HG03439 (cell line): ENCODE data around the gene ZNF683.

Experiments
- ATAC-seq: cut with Tn5 transposase; IDR thresholded peaks from one replicate; pipeline ENCODE4 v1.9.1; 2021; ENCODE audit warnings: mild to moderate bottlenecking, moderate library complexity; ENCODE audit not compliant: unreplicated experiment

Gene ZNF683

DNA sequence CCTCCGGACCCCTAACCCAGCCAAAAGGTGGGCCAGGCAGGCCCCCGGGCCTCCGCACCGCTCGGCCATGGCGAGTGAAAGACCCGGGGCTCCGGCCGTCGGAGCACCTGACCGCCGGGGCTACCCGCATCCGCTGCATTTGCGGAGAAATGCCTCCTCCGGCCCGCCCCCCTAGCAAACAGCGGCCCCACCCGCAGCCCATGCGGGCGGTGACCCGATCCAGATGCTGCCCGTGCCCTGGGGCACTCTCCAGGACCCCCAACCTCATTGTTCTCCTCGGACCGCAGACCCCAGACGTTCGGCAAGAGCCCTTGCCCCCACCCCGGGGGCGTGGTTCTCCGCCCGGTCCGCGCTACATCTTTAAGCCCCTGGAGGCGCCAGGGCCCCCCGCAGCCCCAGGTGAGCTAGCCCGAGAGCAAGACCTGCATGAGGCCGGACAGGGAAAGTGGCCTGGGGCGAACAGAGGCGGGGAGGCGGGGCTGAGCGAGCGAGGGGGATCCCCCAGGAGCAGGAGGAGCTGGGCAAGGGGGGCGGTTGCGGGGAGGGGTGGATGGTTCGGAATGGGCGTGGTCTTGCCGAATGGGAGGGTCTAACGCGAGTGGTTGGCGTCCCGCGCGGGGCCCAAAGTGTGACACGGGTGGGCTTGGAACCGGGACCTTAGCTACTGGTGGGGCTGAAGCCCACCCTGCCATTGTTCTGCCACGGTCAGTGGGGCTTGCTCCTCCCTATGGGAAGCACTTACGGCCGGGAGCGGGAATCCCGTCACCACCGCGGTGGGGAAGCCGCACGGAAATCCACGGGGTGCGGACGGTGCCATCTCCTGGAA lies 12.4 kb downstream of the ZNF683 start:
- ATAC-seq = no peak

DNA sequence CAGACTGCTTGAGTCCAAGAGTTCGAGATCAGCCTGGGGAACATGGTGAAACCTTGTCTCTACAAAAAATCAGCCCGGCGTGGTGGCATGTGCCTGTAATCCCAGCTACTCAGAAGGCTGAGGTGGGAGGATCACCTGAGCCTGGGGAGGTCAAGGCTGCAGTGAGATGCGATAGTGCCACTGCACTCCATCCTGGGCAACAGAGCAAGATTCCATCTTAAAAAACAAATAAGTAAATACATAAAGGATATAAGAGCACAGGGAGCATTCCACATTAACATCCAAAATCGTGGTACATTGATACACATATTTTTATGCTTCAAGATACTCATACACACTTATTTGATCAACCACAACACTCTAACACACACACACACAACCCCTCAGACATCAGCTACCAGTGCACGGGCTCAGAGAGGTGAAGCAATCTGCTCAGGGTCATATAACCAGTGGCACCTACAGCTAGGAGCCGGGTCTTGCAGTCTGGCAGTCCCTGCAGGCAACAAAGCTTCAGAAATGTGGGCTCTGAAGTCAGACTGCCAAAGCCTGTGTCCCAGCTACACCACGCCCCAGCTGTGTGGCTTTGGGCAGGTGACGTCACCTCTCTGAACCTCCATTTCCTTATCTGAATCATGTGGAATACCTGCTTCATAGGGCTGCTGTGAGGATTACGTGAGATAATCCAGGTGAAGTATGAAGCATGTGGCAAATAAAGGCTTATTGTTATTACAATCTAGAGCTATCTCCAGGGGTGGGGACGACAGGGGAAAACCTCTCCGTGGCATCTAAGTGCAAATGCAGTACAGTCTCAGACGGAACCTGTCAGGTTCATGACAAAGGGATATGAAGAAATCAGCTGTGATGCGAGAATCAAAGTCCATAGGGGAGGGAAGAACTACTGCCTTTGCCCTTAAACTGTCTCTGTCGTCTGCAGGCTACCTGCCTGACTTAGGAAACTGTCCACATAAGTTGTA lies 13.9 kb downstream of the ZNF683 start:
- no peak for ATAC-seq

DNA sequence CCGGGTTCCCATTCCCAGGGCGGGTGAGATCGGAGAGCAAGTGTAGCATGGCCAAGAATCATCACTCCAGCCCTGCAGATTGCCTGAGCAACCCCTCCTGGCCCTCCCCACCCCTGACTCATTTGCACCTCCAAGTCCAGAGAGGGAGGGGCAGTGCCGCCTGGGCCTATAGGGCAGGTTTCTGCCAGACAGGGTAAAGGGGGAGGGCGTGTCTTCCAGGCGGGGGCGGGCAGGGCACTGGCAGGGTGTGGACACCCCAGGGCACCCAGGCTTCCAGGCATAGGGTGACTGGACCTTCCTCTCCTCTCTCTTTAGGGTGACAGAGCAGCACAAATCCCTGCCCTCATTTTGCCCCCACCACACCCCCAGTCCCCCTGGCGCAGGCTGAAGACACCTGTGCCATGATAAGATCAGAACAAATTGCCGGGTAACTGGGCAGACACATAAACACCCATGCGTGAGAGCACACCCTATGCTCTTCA lies 15.4 kb downstream of the ZNF683 start:
- no peak for ATAC-seq

DNA sequence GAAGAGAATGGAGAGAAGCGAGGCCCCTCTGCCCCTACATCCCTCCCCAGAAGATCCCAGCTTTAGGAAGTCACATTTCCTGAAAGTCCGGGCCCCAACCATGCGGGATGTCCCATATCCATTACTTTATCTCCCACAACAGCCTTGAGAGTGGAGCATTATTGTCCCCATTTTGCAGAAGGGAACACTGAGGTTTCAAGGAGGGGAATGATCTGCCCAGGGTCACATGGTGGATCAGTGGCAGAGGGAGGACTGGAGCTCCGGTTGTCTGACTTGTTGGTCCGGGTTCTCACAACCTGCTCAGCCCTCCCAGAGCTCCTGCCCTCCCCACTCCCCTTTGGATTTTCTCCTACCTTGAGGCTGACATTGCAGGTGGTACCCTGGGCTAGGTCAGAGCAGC lies 16.4 kb downstream of the ZNF683 start:
- ATAC-seq = no peak

DNA sequence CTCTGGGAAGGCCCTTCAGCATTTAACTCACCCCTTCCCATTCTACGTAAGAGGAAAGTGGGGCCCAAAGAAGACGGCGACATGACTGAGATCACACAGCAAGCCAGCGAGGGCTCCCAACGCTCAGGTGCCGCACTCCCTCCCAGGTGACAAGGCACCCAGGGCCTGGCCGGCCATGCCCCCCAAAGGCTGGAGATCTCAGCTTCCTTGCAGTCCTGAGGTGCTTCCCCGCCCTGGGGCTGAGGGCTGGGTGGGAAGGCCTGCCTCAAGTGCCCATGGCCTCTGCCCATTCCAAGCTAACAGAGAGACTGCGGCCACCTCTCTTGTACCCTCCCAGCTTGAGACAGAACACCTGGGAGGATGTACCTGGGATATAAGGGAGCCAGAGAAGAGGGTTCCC lies 17.6 kb downstream of the ZNF683 start:
- no peak for ATAC-seq

DNA sequence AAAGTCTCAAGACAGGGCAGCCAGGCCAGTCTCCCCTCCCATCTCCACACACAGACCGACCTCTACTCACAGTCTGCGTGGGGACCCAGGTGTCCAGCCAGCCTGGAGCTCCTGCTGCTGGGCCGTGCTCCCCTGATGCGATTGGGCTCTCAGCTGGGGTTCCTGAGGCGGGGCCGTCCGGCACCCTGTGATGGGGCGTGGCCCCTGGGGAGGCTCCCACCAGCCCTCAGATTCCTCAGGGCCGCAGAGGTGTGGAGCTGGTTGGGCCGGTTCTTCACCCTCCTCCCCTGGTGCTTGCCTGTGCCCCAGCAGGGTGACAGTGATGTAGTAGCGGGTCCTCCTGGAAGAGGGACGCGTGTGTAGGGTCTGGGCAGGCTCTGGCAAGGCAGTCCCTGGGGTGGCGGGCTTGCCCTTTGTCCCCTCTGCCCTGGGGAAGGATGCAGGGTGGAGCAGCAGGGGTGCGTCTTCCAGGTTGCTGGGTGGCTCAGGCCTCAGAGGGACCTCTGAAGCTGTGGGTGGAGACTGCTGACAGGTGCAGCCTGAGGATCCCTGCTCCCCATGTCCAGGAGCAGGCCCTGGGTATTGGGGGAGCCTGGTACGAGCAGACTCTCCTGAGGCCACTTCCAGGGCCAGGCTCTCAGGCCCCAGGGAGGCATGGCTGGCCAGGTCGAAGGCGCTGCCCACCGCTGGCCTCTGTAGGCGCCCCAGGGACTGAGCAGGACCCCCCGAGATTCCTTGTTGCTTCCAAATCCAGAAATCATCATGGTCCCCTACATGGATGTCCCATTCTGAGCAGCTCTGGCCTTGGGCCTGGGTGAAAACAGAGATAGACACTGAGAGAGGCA lies 18.4 kb downstream of the ZNF683 start, which contains the start of gene CRYBG2:
TSS of gene CRYBG2 (minus strand) at position 155 of the 845 bp plus-strand sequence. CDS start 7,473 bp downstream, outside the sequence.
- no peak for ATAC-seq

DNA sequence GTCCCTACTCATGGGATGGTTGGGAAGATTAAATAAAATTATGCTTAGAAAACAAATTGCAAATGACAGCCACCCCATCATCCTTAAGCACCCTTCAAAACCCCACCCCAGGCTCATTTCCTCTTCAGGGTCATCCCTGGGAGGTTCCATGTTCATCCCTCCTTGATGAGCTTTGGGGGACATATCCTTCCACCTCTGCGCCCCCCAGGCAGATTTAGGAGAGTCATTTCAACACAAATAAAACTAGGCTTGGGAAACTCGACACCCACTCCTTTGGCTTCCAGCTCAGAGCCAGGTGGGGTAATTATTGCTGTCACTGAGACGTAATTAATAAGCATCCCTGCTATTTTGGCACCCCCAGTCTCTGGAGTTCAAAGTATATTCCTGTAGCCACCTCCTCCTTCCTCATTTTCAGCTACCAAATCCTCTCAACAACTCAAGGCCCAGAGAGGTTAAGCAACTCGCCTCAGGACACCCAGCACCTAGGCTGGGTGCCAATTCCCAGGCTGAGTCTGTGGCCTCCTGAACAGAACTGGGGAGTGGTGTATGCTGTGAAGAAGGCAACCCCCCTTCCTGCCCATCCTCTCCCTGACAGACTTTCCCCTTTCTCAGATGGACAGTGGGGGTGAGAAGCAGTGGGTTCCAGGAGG lies 19.2 kb downstream of the ZNF683 start:
- ATAC-seq = no peak

DNA sequence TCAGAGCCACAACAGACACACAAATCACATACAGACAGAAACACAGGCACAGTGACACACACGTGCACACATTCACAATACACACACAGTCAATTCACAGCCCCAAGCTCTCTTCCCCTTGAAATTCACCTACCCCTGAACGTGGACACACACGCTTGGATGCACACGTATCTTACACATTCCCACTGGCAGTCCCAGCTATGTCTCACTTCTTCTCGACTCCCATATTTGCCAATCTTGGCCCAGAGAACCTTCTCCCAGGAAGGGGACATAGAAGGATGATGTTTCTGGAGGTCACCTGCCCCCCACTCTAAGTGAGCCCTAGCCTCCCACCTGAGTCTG lies 20.2 kb downstream of the ZNF683 start:
- ATAC-seq = no peak

DNA sequence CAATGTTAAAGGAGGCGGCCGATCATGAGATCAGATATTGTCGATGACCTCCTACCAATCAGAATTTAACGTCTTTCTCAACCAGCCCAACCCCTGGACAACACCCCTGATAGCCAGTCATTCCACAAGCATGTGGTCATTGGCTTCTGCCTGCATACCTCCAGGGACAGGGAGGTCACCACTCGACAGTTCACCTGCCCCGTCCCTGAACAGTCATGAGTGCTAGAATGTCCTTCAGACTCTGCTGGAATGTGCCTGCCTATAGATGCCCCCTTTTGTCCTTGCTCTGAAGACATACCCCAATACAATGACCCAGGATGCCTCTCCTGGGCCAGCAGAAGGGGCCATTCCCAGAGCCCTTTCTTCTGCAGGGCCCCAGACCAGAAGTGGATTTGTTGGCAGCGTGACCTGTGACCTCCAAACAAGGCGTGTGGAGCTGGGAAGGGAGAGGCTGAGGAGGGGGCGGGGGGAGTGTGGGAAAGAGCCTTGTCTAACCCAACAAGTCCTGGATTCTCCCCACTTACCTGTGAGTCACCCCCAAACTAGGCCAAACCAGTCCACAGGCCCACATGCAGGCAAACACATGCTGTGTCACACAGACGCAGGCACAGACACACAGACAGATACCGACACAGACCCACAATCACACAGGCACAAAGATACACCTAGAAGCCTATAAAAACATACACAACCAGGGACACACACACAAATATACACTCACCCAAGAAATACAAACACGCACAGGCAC lies 20.8 kb downstream of the ZNF683 start:
- ATAC-seq = no peak

DNA sequence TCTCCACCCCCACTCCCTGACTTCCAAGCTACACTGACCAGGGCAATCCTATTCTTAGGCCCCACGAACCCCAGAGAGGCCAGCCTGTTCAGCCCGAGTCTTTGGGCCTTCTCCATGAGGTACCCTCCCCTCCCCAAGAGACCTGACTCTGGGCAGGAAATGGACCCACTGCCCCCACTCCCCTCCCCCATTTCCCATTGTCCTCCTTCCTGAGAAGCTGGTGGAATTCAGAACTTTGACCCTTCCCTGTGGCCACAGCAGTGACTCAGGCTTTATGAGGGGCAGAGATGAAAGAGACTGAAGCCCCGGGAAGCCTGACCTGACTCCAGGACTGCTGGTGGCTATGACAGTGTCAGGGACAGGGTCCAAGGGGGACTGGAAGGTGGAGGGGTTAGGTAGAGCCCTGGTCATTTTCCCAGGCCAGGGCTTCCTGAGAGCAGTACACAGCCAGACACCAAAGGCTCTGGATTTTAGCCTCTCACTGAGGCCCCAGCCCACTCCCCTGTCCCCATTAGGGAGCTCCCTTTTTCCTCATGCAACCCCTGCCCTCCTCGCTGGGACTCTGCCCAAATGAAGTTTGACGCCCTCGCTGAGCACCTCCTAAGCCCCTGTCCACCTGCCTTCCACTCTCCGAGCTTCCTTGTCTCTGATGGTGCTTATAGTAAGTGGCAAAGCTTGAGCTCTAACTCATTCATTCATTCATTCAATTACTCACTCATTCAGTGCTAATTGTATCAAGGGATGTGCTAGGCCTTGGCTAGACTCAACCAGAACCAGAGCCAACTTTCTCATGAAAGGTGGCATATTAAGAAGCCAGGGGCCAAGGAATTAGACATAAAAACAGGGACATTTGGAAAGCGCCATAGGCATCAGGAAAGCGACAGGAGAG lies 21.6 kb downstream of the ZNF683 start:
- ATAC-seq = no peak

DNA sequence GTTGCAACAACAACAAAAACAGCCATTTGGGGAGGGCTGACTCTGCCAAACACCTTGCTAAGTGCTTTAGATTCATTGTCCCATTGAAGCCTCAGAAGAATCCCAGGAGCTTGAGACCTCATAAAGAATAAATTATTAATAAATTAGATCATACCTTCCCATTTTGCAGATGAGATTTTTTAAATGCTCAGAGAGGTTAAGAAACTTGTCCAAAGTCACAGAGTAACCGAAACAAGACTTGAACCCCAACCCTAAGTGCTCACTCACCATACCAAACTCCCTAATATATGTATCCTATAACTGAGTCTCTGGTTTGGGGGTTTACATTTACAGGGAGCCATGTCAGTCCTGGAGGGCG lies 22.2 kb downstream of the ZNF683 start:
- no peak for ATAC-seq

DNA sequence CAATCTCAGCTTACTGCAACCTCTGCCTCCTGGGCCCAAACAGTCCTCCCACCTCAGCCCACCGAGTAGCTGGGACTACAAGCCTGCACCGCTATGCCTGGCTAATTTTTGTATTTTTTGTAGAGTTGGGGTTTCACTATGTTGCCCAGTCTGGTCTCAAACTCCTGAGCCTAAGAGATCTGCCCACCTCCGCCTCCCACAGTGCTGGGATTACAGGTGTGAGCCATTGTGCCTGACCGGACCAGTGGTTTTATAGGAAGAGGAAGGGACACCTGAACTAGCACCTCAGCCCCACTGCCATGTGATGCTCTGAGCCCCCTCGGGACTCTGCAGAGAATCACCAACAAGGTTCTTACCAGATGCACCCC lies 22.7 kb downstream of the ZNF683 start:
- ATAC-seq = no peak

DNA sequence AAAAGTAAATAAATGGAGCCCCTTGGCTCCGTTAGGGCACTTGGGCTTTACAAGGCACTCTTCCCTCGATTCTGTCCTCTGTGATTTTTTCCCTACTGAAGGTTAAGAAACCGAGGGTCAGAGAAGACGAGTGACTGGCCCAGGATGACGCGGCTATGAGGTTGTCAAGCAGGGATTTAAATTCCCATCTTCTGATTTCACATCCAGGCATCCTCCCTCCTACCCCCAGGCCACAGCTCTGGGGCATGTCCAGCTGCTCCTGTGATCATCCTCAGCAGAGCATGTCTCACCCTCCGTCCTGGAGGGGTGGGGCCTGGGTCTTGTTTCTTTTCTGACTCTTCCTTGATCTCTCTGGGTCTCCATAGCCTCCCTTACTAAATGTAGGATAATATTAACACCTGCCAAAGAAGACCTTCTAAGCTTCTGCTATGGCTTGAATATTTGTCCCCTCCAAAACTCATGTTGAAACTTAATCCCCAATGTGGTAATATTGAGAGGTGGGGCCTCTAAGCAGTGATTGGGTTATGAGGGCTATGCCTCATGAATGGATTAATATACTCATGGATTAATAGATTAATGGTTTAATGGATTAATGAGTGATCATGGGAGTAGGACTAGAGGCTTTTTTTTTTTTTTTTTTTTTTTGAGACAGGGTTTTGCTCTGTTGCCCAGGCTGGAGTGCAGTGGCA lies 23.2 kb downstream of the ZNF683 start:
- no peak for ATAC-seq

DNA sequence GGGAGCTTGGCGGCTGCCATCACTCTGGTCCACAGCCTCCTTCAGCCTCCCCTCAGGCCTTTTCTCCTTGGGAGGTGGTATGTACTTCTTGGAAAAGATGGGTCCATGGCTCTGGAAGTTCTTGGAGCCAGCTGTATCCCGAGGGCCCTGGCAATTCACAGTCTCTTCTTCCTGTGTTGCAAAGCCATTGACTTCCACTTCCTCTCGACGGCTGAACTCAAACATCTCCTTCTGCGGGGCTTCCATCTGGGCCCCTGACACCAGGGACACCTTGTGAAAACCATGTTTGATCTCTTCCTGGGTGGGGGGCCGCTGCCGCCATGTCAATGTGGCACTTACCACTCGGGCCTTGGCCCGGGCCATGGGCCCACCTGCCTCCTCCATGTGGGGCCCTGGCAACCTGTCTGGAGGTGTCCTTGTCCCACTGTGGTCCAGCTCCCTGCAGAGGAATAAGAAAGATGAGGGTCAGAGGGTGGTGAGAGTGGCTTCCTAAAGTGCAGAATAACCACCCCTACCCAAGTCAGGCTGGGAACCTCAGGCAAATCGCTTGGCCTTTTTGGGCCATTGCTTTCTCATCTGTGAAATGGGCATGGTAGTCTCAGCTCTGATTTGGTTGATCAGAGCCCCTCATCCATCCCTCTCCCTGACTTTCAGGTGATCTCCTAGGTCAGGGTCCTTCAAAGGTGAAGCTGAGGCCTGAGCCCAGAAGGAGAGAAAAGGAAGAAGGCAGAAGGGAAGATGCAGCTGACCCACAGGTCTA lies 26.1 kb downstream of the ZNF683 start:
- ATAC-seq = no peak

DNA sequence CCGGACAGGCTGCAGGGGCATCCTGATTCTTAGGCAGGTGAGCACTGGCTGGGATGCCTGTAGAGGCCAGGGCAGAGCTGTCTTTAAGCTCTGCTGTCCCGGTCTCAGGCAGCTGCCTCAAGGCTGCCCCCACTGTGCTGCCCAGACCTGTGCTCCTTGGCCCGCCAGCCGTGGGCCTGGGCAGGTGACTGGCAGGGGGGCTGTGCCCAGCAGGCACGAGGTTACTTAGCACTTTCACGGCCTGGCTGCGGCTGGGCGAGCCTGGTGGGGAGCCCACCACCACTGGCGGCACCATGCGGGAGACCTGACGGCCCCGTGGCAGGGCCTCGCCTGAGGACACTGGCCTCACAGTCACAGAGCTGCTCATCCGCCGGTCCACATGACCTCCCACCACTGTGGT lies 26.8 kb downstream of the ZNF683 start:
- ATAC-seq = no peak

DNA sequence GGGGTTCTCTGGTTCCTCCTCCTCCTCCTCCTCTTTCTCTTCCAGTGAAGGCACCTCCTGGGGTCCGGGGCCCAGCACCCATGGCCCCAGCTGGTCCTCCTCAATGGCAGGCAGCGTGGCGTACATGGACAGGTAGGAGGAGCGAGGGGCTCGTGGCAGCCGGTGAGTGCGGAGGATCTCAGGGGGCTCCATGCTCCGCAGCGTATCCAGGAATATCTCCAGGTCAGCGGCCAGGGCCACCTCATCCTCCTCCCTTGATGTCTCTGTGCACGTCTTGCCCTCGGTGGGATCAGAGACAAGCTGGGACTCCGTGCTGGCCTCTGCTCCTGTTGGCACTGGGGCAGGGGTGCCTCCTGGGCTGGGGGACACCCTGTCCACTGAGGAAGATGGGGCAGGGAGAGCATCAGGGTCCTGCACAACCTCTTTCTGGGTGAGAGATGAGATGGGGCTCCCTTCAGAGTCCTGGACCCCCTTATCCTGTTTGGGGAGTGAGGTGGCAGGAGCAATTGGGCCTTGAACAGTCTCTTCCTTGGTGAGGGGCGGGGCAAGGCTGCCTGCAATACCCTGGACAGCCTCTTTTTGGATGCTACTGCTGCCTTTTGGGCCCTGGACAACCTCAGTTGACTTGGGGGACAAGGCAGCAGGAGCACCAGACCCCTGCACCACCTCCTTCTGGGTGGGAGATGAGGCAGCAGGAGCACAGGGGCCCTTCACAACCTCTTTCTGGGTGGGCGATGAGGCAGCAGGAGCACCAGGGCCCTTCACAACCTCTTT lies 28.2 kb downstream of the ZNF683 start:
- ATAC-seq = no peak

DNA sequence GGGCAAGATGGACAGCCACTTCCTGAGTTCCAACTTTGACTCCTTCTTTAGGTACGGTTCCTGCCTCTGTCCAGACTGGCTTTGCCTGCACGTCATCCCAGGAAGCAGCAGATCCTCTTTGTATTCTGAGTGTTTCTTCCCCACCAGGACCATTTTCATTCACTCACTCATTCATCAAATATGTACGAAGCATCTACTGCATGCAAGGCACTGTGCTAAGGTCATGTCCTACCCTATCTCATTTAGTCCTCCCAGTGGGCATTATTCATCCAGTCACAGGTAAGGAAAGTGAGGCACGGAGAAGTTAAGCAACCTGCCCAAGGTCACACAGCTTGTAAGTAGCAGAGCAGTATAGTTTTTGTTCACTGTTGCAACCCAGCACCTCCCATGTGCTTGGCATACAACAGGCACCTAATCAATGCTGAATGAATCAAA lies 32.5 kb downstream of the ZNF683 start:
- no peak for ATAC-seq
